Mesenchymal stem cell (in vitro differentiated cells and primary cell): ENCODE measurements around the gene MATCAP1.

Experiments used
- DNase-seq: peaks from one replicate; pipeline ENCODE4 v3.0.0-alpha.2; 2013
- H2AFZ ChIP-seq: one replicate; pipeline ENCODE4 v1.6.1; 2013; ENCODE audit warnings: low read depth, mild to moderate bottlenecking, control low read depth, inconsistent platforms, low read length, moderate library complexity
- H2AK5ac ChIP-seq: 2 replicates; pipeline ENCODE4 v1.6.1; 2013; ENCODE audit warnings: low read length, moderate library complexity, mild to moderate bottlenecking, inconsistent platforms; ENCODE audit not compliant: severe bottlenecking
- H2BK120ac ChIP-seq: one replicate; pipeline ENCODE4 v1.6.1; 2013; ENCODE audit warnings: low read depth, mild to moderate bottlenecking, inconsistent platforms, low read length, moderate library complexity
- H2BK12ac ChIP-seq, 2 experiments: one replicate each; pipeline ENCODE4 v1.6.1; 2013; ENCODE audit warnings: inconsistent platforms in 2 of 2, low read length in 2 of 2, mild to moderate bottlenecking in 2 of 2, moderate library complexity in 2 of 2, control low read depth in 1 of 2
- H2BK15ac ChIP-seq: one replicate; pipeline ENCODE4 v1.6.1; 2013; ENCODE audit warnings: mild to moderate bottlenecking, low read depth, inconsistent platforms; ENCODE audit not compliant: poor library complexity, severe bottlenecking
- H2BK5ac ChIP-seq: 2 replicates; pipeline ENCODE4 v1.6.1; 2013; ENCODE audit warnings: low read depth, mild to moderate bottlenecking, low read length, control low read depth, inconsistent platforms; ENCODE audit not compliant: poor library complexity, severe bottlenecking
- H3K14ac ChIP-seq, 2 experiments: one replicate each; pipeline ENCODE4 v1.6.1; 2013; ENCODE audit warnings: inconsistent platforms in 2 of 2, low read length in 2 of 2, control low read depth in 1 of 2, mild to moderate bottlenecking in 1 of 2, moderate library complexity in 1 of 2
- H3K18ac ChIP-seq, 2 experiments: one replicate each; pipeline ENCODE4 v1.6.1; 2013; ENCODE audit warnings: inconsistent platforms in 2 of 2, low read length in 2 of 2, control low read depth in 1 of 2, low read depth in 1 of 2, mild to moderate bottlenecking in 1 of 2
- H3K23ac ChIP-seq, 2 experiments: one replicate each; pipeline ENCODE4 v1.6.1; 2013; ENCODE audit warnings: inconsistent platforms in 2 of 2, low read length in 2 of 2, mild to moderate bottlenecking in 2 of 2, moderate library complexity in 2 of 2, control low read depth in 1 of 2
- H3K27ac ChIP-seq: 2 replicates; pipeline ENCODE4 v1.5.1; 2013; ENCODE audit warnings: mild to moderate bottlenecking, moderate library complexity, low read length, control low read depth, inconsistent platforms; ENCODE audit not compliant: poor library complexity, severe bottlenecking
- H3K27me3 ChIP-seq, 2 experiments: 2 replicates each; pipeline versions ENCODE4 v1.6.1 to v1.7.0; 2013; ENCODE audit warnings: low read length in 2 of 2, mild to moderate bottlenecking in 2 of 2, moderate library complexity in 2 of 2, control low read depth in 1 of 2, inconsistent platforms in 1 of 2; ENCODE audit not compliant: control insufficient read depth in 1 of 2, insufficient read depth in 1 of 2
- H3K36me3 ChIP-seq, 2 experiments: 2 replicates each; pipeline versions ENCODE4 v1.6.1 to v1.7.0; 2013; ENCODE audit warnings: low read length in 2 of 2, control low read depth in 1 of 2, inconsistent platforms in 1 of 2, low read depth in 1 of 2, mild to moderate bottlenecking in 1 of 2; ENCODE audit not compliant: insufficient read depth in 2 of 2, control insufficient read depth in 1 of 2
- H3K4ac ChIP-seq, 2 experiments: one replicate each; pipeline ENCODE4 v1.6.1; 2013; ENCODE audit warnings: inconsistent platforms in 2 of 2, low read length in 2 of 2, mild to moderate bottlenecking in 2 of 2, moderate library complexity in 2 of 2, control low read depth in 1 of 2, low read depth in 1 of 2
- H3K4me1 ChIP-seq: 2 replicates; pipeline ENCODE4 v1.6.1; 2013; ENCODE audit warnings: low read depth, low read length, control low read depth; ENCODE audit not compliant: control insufficient read depth, insufficient read depth
- H3K4me2 ChIP-seq: 2 replicates; pipeline ENCODE4 v1.6.1; 2013; ENCODE audit warnings: low read length, mild to moderate bottlenecking, inconsistent platforms; ENCODE audit not compliant: poor library complexity, severe bottlenecking
- H3K4me3 ChIP-seq, 2 experiments: 2 replicates each; pipeline versions ENCODE4 v1.5.1 to v1.7.0; 2013; ENCODE audit warnings: low read length in 2 of 2, mild to moderate bottlenecking in 2 of 2, control low read depth in 1 of 2, low read depth in 1 of 2; ENCODE audit not compliant: insufficient read depth in 1 of 2
- H3K79me1 ChIP-seq: replicated peaks from 2 replicates; pipeline ENCODE4 v1.6.1; 2013; ENCODE audit warnings: mild to moderate bottlenecking, control low read depth, low read length, inconsistent platforms; ENCODE audit not compliant: poor library complexity, severe bottlenecking
- H3K9ac ChIP-seq: 2 replicates; pipeline ENCODE4 v1.7.0; 2013; ENCODE audit warnings: mild to moderate bottlenecking, low read length, moderate library complexity
- H3K9me3 ChIP-seq: 2 replicates; pipeline ENCODE4 v1.7.0; 2013; ENCODE audit warnings: mild to moderate bottlenecking, low read length; ENCODE audit not compliant: control insufficient read depth
- H4K8ac ChIP-seq: one replicate; pipeline ENCODE4 v1.6.1; 2013; ENCODE audit warnings: inconsistent platforms, mild to moderate bottlenecking, low read length, moderate library complexity
- H4K91ac ChIP-seq: one replicate; pipeline ENCODE4 v1.6.1; 2013; ENCODE audit warnings: mild to moderate bottlenecking, low read length, inconsistent platforms
- WGBS: methylation state at CpG from one replicate; pipeline ENCODE4 v1.1.7; 2013; ENCODE audit warnings: mixed read lengths; 5-methylcytosine and 5-hydroxymethylcytosine counted together

The MATCAP1 gene

DNA sequence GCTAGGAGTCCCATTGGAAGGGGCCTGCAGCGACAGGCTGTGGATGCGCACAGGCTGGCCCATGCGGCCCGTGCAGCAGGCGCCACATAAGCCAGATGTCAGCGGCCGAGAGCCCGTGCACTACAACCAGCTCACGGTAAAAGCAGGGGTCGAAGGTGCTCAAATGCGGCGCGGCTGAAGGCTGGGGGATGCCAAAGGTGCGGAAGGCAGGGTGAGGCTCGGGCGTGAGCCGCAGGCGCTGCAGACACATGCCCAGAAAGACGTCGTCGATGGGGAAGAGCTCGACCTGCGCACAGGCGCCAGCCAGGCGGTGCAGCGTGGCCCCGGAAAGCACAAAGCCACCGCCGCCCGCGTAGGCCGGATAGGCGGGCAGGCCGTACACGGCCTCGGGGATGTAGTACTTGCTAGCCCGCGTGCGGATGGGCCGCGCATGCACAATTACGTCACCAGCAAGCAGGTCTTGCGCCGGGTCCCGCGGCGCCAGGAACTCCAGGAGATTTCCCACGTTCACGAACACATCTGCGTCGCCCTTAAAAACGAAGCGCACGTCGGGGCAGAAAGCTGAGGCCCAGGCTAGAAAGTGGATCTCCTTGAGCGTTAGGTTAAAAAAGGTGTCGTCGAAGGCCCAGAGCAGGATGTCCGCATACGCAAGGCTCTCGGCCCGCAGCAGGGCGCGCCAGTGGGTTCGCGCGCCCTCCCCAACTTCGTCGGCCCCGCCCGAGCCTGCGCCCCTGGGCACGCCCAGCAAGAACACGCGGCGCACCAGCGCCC lies 34.3 kb downstream of the MATCAP1 start:
- H3K27me3 ChIP-seq: peaks cover 0 to 15% of the 10 kb centered on the region in 2 experiments
- peaks cover 26% of the 10 kb centered on the region for H3K4me1 ChIP-seq
- peak overlapping the region; percentile 99 for H4K8ac ChIP-seq
- H3K14ac ChIP-seq: no peak overlapping the region
- H3K27ac ChIP-seq: no peak overlapping the region
- peaks cover 10% of the 10 kb centered on the region for H3K79me1 ChIP-seq
- 76% methylated on average over 77 of the region's 77 CpGs for WGBS
- peak overlapping the region; percentile 95 for H4K91ac ChIP-seq
- H2BK120ac ChIP-seq: no peak overlapping the region
- no peak overlapping the region for H2BK5ac ChIP-seq
- peak overlapping the region; percentile 60 to 81 for H3K4me3 ChIP-seq
- H3K23ac ChIP-seq: peak overlapping the region in 1 of 2 experiments; percentile 9
- DNase-seq: no peak
- no peaks in the 10 kb centered on the region for H3K9me3 ChIP-seq
- peak overlapping the region in 1 of 2 experiments; percentile 72 for H3K18ac ChIP-seq
- no peak overlapping the region for H2AFZ ChIP-seq
- H2BK15ac ChIP-seq: peak overlapping the region; percentile 13
- no peak overlapping the region for H2AK5ac ChIP-seq
- H3K9ac ChIP-seq: no peak overlapping the region
- H3K4ac ChIP-seq: peak overlapping the region; percentile 85 to 91
- H3K4me2 ChIP-seq: no peak overlapping the region
- peaks cover 54 to 58% of the 10 kb centered on the region in 2 experiments for H3K36me3 ChIP-seq
- peak overlapping the region in 1 of 2 experiments; percentile 39 for H2BK12ac ChIP-seq

GRCh38 chr16:67148656-67149275 lies 35.0 kb downstream of the MATCAP1 start:
- Histone ChIP-seq H2BK15ac (no peak overlapping the region), H3K18ac (no peak overlapping the region), H4K91ac (no peak overlapping the region), H3K4ac (no peak overlapping the region), H3K36me3 (peaks cover 54 to 58% of the 10 kb centered on the region in 2 experiments), H2BK120ac (no peak overlapping the region), H3K9me3 (no peaks in the 10 kb centered on the region), H3K23ac (no peak overlapping the region), H2BK12ac (no peak overlapping the region), H4K8ac (no peak overlapping the region), H2AK5ac (no peak overlapping the region), H3K27me3 (peaks cover 0 to 8% of the 10 kb centered on the region in 2 experiments), H3K4me1 (peaks cover 26% of the 10 kb centered on the region), H3K14ac (no peak overlapping the region), H3K79me1 (peaks cover 10% of the 10 kb centered on the region), H3K27ac (no peak overlapping the region), H3K9ac (no peak overlapping the region), H2BK5ac (no peak overlapping the region), H3K4me3 (no peak overlapping the region), H2AFZ (no peak overlapping the region), H3K4me2 (no peak overlapping the region)
- DNase-seq: no peak
- 94% methylated on average over 11 of the region's 11 CpGs for WGBS

DNA sequence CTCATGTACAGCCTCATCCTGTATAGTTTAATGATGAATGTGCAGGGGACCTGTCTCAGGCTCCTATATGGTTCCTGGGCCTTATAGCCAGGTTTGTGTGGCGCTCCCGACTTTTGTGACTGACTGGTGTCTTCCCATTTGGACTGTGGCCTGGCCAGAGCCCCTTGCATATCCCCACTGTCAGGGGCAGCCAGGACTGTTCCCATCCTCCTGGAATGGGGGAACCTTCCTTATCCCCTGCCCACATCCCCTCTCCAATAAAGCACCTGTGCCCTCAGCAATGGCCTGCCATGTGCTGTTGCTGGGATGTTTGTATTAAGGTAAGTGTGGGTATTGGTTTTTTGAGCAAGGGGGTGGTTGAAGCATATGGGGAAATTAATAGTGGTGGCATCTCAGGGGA lies 35.5 kb downstream of the MATCAP1 start:
- no peak overlapping the region for H2BK5ac ChIP-seq
- no peak overlapping the region for H3K27ac ChIP-seq
- no peak overlapping the region for H4K91ac ChIP-seq
- H3K4me3 ChIP-seq: no peak overlapping the region
- H2BK120ac ChIP-seq: no peak overlapping the region
- H3K4me2 ChIP-seq: no peak overlapping the region
- no peak overlapping the region for H3K14ac ChIP-seq
- no peak overlapping the region for H3K4ac ChIP-seq
- H3K4me1 ChIP-seq: peaks cover 26% of the 10 kb centered on the region
- no peak overlapping the region for H2AFZ ChIP-seq
- H3K36me3 ChIP-seq: peaks cover 59 to 62% of the 10 kb centered on the region in 2 experiments
- no peak for DNase-seq
- peak overlapping the region; percentile 25 for H4K8ac ChIP-seq
- H3K9me3 ChIP-seq: no peaks in the 10 kb centered on the region
- H2BK12ac ChIP-seq: no peak overlapping the region
- peaks cover 10% of the 10 kb centered on the region for H3K79me1 ChIP-seq
- WGBS: 100% methylated on average over 2 of the region's 2 CpGs
- H2AK5ac ChIP-seq: no peak overlapping the region
- no peak overlapping the region for H3K23ac ChIP-seq
- no peak overlapping the region for H2BK15ac ChIP-seq
- H3K18ac ChIP-seq: no peak overlapping the region
- peaks cover 0 to 7% of the 10 kb centered on the region in 2 experiments for H3K27me3 ChIP-seq
- H3K9ac ChIP-seq: no peak overlapping the region

- no peak overlapping the region for H3K14ac ChIP-seq
- no peak for DNase-seq
- peaks cover 10% of the 10 kb centered on the region for H3K79me1 ChIP-seq
- no peaks in the 10 kb centered on the region for H3K9me3 ChIP-seq
- 100% methylated on average over 4 of the region's 4 CpGs for WGBS
- no peak overlapping the region for H3K9ac ChIP-seq
- peak overlapping the region; percentile 35 for H4K91ac ChIP-seq
- H3K27ac ChIP-seq: peak overlapping the region; percentile 13
- H2BK12ac ChIP-seq: no peak overlapping the region
- no peak overlapping the region for H3K18ac ChIP-seq
- H3K27me3 ChIP-seq: peaks cover 0 to under 1% of the 10 kb centered on the region in 2 experiments
- no peak overlapping the region for H3K4me2 ChIP-seq
- peaks cover 26% of the 10 kb centered on the region for H3K4me1 ChIP-seq
- no peak overlapping the region for H2AK5ac ChIP-seq
- H3K23ac ChIP-seq: no peak overlapping the region
- H4K8ac ChIP-seq: no peak overlapping the region
- no peak overlapping the region for H2BK15ac ChIP-seq
- no peak overlapping the region for H2BK120ac ChIP-seq
- H3K4me3 ChIP-seq: no peak overlapping the region
- H3K4ac ChIP-seq: no peak overlapping the region
- H2AFZ ChIP-seq: no peak overlapping the region
- H3K36me3 ChIP-seq: peaks cover 66 to 68% of the 10 kb centered on the region in 2 experiments
- no peak overlapping the region for H2BK5ac ChIP-seq
Measured at GRCh38 chr16:67147437-67148140, 36.2 kb downstream of the MATCAP1 start.
